ENCODE measurements around the gene ARHGAP22. TPM values are rescaled to one million over a fixed set of nuclear protein-coding genes. Genes with fewer than 3 reads are reported as not detected.

The ARHGAP22 gene
- total RNA-seq, 1 donor from 2014 or later: 3.5 TPM

DNA sequence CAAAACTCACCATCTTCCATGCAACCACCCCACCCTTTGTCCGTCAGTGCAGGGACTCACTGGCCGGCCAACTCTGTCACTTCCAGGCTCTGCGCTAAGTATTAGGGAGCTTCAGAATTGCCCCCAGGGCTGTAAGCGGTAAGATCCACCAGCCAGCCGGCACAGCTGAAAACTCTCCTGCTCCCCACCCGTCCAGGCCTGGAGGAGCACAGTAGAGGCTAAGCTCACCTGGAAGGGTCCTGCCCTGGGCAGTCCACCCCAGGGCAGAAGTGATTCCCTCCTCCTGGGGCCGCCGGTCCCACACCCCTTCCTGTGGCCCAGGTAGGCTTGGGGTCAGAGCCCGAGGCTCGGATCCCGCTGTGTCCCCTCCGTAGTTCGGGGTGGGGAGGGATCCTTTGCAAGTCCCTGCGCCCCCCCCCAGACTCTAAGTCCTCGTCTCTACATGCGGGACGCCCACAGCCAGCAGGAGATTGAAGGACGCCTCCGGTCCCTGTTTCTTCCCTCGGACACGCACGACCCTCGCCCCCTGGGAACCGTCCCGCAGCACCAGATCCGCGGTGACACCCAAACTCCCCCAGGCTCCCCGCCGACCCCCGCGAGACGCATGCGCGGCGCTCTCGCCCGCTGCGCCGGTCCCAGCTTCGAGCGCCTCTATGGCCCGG is 138.9 kb downstream of the ARHGAP22 start:
- DNase-seq (ENCODE audit: missing footprints) (no peak), ATAC-seq (no peak)
- intact Hi-C loops (cut with DNase I): no loop called here

DNA sequence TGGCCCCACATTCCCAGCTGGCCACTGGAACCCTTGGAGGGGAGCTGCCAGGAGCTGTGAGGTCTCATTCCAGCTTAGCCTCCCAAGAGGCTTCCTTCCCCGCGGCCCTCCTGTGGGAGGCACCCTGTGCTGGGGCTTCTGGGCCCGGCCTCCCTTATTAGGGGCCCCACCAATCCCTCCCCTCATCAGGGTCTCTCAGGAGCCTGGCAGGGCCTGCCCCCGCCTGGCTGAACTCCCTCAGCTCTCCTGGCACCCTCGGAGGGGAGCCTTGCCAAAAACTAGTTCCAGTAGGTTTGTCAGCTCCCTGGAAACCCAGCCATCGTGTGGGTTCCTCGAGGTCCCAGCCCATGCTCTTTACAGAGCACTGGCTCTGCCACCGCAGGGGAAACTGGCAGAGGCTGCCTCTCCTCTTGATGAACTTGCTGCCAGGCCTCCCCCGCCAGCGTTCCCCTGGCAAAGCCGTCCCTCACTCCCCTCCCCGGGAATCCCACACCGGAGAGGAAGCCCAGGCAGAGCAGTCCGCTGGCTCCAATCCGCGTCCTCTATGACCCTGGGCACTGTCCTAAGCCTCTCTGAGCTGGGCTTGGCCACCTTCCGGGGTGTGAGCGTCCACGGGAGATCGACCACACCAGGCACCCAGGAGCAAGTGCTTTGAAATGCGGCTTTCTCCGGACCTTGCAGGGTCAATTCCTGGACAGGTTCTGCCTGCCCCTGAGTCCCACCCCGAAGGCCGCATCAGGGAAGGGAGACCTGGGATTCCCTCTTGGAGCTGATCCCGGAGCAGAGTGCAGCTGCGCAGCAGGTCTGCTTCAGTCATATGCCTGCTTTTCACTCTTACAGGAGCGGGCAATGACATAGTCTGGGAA is 139.8 kb downstream of the ARHGAP22 start:
- DNase-seq (ENCODE audit: missing footprints) (peak; percentile 78), ATAC-seq (peak; percentile 88)
- intact Hi-C loops (cut with DNase I): no loop called here

DNA sequence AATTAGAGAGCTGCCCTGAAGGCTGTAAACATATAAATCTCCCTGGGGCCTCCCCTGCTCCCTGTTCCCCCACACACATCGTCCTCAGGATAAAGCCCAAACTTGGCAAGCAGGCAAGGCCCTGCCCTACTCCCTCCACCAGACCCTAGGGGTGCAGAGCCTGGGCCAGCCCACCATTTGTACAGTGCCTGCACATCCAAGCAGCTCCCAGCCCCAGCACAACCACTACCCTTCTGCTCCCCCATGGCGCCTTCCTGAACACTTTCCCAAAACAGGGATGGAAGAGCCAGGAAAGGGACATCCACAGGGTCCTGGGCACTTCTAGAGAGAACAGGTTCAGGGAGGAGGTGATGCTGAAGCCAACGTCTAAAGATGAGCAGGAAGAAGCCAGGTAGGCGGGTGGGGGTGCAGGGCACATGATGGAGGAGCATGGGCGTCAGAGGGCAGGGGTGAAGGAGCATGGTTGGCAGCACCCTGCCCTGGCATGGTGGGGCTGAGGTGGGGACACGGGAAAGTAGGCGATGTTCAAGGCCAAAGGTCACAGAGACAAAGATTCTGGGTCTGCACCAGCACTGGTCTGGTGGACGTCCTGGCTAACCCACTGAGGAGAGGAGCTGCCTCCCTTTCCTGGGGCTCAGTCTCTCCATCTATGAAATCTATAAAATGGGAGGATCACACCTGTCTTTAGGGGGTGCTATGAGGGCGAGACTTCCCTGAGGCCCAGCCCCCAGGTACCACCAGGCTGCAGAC is 140.6 kb downstream of the ARHGAP22 start:
- intact Hi-C loops (cut with DNase I): no loop called here
- DNase-seq (ENCODE audit: missing footprints): no peak
- no peak for ATAC-seq

DNA sequence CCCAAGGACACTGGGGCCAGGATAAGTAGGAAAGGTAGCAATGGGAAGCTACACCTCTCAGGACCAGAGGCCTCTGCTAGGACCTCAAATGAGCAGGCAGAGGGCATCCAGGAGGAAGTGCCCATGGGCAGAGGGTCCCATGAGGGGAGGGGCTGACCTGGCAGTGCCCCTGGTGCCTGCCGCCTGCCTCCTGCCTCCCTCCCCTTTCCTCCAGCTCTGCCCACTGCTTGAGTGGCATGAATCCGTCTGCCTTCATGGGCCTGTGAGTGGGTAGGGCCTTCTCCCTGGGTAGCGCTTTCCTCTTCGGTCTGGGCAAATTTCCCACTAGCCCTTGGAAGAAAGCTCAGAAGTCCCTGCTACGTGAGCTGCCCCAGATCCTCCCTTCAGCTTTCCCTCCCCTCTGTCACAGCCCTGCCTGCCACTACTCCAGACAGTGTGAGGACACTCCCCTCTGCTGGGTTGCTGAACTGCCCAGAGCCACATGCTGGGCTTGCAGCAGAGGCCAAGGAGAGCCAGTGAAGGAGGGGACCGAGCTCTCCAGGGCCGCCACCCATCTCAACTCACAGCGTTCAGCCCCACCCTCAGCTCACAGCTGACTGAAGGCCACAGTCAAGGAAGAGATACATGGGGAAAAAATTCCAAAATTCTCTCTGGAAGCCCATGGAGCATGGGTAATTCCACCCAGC is 141.4 kb downstream of the ARHGAP22 start:
- no peak for ATAC-seq
- intact Hi-C loops (cut with DNase I): no loop called here
- DNase-seq (ENCODE audit: missing footprints): no peak

DNA sequence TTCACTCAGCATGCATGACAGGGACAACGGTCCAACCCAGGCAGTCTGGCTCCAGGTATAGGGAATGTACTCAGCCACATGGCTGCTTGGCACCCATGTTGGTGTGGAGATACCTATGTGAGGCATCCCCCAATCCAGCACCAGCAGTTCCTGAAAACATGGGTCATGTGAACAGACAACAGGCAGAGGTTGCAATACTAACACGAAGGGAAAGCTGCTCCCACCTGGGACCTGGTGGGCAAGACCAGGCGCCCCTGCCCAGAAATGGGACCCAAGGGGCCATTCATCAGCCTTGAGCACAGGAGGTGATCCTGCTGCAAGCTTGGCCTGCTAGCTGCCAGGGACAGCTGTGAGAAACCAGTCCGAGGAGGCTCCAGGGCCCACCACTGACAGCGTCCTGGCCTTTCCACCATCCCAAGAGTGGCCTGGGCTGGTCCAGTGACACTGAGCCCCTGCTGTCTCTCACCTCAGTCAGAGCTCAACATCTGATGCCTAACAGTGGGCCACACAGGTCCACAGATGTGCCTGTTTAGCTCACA is 142.3 kb downstream of the ARHGAP22 start:
- intact Hi-C loops (cut with DNase I): no loop called here
- no peak for ATAC-seq
- no peak for DNase-seq (ENCODE audit: missing footprints)

DNA sequence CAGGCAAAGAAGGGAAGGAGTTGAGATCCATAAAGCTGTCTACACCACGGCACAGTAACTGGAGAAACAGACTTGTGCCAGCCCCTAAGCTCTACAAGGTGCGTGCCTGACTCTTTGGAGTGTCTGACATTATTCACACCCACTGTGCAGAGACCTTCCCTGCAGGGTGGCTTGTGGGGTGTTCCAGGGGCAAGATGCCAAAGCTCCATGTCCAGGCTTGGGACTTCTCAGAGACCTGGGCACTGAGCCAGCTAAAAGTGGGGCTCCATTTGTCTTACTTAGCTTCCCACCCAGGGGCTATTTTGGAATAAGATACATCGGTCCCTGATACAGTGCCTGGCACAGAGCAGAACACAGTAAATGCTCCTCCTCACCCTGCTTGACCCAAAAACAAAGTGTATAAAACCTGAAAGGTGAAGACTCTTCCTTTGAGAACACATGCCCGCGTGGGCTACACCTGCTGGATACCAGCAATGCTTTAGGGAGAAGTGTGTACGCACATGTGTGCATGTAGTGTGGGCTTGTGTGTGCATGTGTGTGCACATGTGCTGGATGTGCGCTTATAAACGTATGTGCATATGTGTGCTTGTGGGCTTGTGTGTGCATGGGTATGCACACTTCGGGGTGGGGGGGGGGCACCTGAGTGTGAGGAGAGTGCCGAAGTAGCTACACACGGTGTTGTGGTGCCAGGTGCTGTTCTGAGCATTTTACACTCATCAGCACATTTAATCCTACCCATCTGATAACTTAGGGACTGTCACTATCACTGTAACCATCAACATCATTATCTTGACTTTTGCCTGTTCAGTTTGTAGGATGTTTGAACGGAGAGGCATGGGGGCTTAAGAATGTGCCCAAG is 143.0 kb downstream of the ARHGAP22 start:
- ATAC-seq: no peak
- intact Hi-C loops (cut with DNase I): no loop called here
- no peak for DNase-seq (ENCODE audit: missing footprints)

DNA sequence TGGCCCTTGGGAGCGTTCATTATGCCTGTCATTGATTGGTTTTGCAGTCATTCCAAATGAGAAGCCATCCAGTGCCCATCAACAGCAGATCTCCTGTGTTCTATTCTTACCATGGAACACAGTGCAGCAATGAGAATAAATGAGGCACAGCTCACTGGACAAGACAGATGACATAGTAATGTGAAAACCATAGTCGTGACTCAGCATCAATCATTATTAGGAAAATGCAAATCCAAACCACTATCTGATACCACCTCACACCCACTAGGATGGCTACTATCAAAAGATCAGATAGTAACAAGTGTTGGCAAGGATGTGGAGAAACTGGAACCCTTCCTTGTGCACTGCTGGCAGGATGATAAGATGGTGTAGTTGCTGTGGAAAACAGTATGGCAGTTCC is 144.7 kb downstream of the ARHGAP22 start:
- ATAC-seq: no peak
- no peak for DNase-seq (ENCODE audit: missing footprints)
- intact Hi-C loops (cut with DNase I): no loop called here

DNA sequence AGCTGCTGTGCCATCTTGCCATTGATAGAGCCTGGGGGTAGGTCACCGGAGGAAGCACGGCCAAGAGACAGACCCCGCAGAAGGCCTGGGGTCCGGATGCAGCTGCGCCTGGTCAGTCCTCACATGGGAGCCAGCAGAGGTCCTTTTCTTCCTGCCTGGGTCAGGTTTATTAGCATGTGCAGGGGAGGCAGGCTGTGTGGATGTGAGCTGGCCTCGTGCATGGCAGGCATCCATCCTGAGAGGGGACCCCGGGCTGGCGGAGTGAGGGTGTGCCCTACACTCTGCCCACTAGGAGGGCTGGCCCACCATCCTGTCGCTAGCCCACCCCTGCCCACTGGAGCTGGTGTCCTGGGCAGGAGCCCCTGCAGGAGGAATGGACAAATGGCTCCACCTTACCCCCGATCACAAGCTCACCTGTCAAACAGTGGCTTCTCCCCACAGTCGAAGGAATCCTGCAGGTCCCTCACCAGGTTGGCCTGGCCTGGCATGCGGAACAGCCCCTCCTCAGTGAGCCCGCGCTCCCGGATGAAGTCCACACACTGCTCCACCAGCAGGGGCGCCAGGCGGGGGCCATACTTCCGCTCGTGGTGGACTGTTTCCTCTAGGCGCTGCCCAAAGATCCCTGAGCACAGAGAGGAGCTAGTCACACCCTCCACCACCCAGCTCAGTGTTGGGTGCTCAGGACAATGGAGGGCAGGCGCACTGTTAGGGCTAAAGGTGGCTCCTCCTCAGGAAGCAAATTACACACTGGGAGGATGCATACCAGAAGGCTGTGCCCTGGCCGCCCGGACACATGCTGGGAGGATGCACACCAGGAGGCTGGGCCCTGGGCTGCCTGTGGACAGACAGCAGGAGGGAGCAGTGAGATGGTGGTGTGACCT is 145.4 kb downstream of the ARHGAP22 start:
- DNase-seq (ENCODE audit: missing footprints): no peak
- ATAC-seq: no peak
- intact Hi-C loops (cut with DNase I): no loop called here

DNA sequence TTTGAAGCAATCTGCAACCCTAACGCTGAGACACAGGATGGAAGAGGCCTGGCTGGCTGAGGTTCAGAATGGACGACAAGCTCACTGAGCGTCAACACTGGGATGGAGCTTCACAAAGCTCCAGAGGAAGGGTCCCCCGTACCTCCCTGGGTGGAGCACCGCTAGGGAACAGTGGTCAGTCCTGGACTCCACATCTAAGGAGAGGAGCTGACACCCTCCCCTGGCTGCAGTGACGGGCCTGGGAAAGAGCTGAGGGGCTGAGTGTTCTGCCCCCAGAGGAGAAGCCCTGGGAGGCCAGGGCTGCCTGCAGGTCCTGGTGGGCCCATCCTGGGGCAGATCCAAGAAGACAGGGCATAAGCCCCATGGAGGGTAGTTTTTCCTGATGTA is 146.2 kb downstream of the ARHGAP22 start:
- intact Hi-C loops (cut with DNase I): no loop called here
- ATAC-seq: no peak
- no peak for DNase-seq (ENCODE audit: missing footprints)

DNA sequence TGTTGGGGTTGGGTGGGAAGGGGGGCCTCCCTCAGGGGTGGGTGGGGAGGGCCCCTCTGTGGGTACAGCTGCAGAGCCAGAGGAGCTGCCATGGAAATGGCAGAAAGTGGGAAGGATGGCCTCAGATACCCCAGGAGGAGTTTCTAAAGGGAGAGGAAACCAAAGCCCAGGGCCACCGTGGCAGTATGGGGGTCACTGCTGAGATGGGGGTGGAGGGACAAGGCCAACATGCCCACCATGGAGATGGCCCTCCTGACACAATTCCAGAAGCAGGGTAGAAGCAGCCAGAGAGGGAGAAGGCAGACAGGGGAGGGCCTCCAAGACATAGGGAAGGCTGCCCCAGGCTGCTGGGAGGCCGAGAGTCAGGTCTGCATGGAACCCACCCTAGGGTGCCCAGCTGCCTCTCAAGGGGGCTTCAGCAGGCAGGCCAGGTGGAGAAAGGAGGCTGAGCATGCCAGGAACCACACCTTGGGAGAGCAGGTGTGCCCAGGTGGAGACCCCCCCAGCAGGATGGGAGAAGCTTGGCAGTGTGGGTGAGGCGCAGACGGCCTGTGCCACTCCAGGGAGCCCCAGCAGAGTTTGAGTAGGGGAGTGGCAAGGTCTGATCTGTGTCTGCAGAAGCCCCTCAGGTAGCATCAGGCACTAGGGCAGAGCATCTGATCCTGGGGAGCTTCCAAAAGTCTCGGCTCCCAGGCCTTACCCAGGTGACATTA is 146.8 kb downstream of the ARHGAP22 start:
- no peak for ATAC-seq
- intact Hi-C loops (cut with DNase I): no loop called here

DNA sequence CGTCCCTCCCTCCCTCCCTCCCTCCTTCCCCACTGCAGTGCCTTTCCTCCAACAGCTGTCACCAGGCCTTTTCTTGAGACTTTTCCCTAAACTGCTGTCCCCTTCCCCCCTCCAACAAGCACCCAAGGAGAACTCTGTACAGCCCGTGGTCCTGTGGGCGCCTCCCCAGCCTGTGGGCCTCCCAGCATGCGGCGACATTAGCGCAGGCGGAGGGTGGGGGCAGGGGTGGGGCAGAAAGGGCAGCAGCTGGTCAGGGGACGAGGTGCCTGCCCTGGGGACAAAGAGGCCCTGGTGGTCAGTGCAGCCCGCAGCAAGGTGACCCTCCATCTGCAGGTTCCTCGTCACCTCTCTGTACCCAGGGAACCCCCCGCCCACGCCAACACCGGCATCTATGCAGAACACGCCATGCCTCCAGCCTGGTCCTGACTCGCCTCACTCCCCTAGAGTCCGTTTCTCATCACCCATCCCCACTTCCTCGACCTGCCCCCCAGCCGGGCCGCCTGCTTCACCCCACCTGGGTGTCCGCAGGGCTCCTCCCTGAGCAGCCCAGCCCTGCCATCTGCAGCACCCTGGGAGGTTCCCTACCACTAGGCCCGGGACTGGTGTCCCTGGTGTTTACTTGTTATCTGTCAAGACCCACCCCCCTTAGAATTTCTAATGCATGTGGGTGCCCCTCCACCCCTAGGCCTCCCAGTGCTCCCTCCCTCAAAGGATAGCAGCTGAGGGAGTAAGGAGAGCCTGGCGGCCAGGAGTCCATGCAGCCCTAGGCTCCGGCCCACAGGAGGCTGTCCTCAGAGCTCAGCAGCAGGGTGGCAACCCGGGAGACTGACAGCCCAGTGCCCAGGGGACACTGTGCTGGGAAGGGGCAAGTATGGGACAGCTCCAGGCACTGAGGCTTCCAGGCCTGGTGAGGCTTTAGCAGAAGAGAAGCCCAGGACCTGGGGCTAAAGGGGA is 147.8 kb downstream of the ARHGAP22 start:
- intact Hi-C loops (cut with DNase I): no loop called here
- DNase-seq (ENCODE audit: missing footprints) (no peak), ATAC-seq (peak; percentile 2)

More for the DNA sequence above, 146.8 kb downstream of the ARHGAP22 start:
- DNase-seq (ENCODE audit: missing footprints): no peak

DNA sequence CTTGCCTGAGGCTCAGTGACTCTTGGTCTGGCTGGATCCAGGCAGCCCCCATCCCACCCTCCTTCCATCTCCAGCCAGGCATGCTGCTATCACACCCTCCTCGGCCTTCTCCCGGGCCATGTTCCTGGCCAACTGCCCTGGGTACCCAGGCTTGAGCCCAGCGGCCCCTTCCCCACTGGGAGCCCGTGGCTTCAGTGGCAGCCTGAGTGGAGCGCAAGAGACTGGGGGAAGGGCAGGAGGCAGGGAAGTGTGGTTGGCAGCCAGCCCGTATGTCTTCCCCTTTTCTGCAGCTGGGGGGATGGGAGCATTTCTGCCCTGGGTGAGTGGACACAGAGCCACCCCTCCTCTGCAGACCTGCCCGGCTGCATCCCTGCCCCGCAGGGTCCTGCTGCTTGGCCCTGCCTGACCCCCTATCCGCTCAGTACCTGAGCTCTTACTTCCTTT is 148.5 kb downstream of the ARHGAP22 start:
- intact Hi-C loops (cut with DNase I): no loop called here
- DNase-seq (ENCODE audit: missing footprints): peak; percentile 82
- ATAC-seq: peak; percentile 49

DNA sequence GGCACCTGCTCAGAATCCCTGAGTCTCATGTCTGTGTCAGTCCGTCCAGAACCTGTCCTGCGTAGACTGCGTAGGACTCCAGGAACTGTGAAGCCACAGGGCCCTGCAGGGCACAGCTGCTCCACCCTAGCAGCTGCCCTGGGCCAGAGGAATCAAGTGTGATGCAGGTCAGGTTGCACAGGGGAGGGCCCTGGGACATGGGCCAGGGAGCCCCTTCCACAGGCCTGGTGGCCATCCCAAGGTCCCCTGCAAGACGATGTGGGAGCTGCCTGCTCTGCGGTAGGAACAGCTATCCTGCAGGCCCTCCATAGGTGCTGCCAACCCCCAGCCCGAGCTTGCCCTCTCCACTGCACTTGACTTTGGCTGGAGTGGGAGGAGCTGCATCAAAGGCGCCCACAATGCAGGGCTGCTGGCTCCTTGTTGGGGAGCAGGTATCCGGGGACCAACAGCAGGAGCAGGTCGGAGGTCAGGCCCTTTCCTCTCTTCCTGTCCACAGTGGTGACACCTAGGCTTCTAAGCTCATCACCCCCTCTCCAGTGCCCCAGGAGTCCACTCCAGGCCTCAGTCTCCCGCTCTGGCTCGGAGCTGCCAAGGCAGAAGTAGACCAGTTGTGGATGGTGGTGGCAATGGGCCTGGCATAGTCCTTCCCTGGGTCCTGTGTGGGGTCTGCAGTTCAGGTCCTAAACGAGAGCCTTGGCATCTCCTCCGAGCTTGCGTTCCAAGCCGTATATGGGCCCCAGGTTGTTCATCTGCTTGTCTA is 149.3 kb downstream of the ARHGAP22 start:
- DNase-seq (ENCODE audit: missing footprints) (no peak), ATAC-seq (no peak)
- intact Hi-C loops (cut with DNase I): no loop called here

DNA sequence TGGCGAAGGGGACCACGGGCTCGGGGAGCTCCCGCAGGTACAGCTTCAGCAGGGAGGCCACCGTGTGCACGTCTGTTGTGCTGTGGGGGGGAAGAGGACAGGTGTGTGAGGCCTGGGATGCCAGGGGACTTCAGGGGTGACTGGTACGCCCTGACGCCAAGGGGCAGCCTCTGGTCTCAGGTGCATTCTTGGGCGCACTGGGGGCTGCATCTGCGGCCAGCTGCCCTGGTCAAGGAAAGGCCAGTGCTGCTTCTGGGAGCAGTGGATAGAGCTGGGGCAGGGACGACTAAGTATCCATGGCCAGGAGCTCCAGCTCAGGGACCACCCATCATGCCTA is 149.8 kb downstream of the ARHGAP22 start:
- intact Hi-C loops (cut with DNase I): no loop called here
- DNase-seq (ENCODE audit: missing footprints) (no peak), ATAC-seq (no peak)
